IMR-90 (cell line): ENCODE measurements around the gene PILRA. TPM values are rescaled to one million over a fixed set of nuclear protein-coding genes. Genes with fewer than 3 reads are reported as not detected.
"Not testable (repeated sequence)": the region's sequence is repeated elsewhere in the genome, so short reads cannot be mapped to it uniquely, and the experiment has no call there.

ENCODE experiments used
- ATAC-seq: fragments of 200-7000 bp; cut with Tn5 transposase; 2 replicates; pipeline ENCODE4 v1.9.1; 2020; ENCODE audit warnings: low read depth, mild to moderate bottlenecking, moderate library complexity
- BruUV-seq: library from RNA; stranded (reverse); fragments of 400-500 nt; replicated peaks from 2 replicates; lab custom pipeline; 2021; lab: Mats Ljungman, UMichigan
- CTCF ChIA-PET: fragments of 300-600 bp; formaldehyde crosslinking; extraction: SDS; loops from one replicate; lab custom pipeline; 2021; ENCODE audit warnings: antibody characterized with exemption; lab: Yijun Ruan, JAX
- POLR2A ChIA-PET: fragments of 300-600 bp; sonication (Branson Sonifier 250); formaldehyde crosslinking; loops from one replicate; lab custom pipeline; 2022; ENCODE audit warnings: antibody characterized with exemption; ENCODE audit not compliant: unreplicated experiment; lab: Charles Lee
- DNase-seq: peaks from one replicate; pipeline ENCODE4 v3.0.0; 2013
- H2AFZ ChIP-seq: replicated peaks from 2 replicates; pipeline ENCODE3; 2013; ENCODE audit warnings: low read length, mild to moderate bottlenecking; ENCODE audit not compliant: poor library complexity
- H2AK5ac ChIP-seq: 2 replicates; pipeline ENCODE4 v1.6.1; 2013; ENCODE audit warnings: low read depth, low read length, inconsistent platforms
- H2AK9ac ChIP-seq: replicated peaks from 2 replicates; pipeline ENCODE3; 2013; ENCODE audit warnings: mild to moderate bottlenecking, low read depth, low read length, moderate library complexity; ENCODE audit not compliant: poor library complexity
- H2BK120ac ChIP-seq: 2 replicates; pipeline ENCODE4 v1.6.1; 2013; ENCODE audit warnings: low read depth, low read length, inconsistent platforms
- H2BK15ac ChIP-seq: 3 replicates; pipeline ENCODE4 v1.6.1; 2013; ENCODE audit warnings: low read depth, low read length, inconsistent platforms
- H2BK20ac ChIP-seq: 2 replicates; pipeline ENCODE4 v1.6.1; 2013; ENCODE audit warnings: low read depth, mild to moderate bottlenecking, inconsistent platforms, low read length, moderate library complexity
- H2BK5ac ChIP-seq: 2 replicates; pipeline ENCODE4 v1.6.1; 2013; ENCODE audit warnings: mild to moderate bottlenecking, low read depth, low read length, inconsistent platforms; ENCODE audit not compliant: poor library complexity, severe bottlenecking
- H3K14ac ChIP-seq: replicated peaks from 2 replicates; pipeline ENCODE4 v1.6.1; 2013; ENCODE audit warnings: low read depth, low read length, inconsistent platforms
- H3K18ac ChIP-seq: 2 replicates; pipeline ENCODE4 v1.6.1; 2013; ENCODE audit warnings: low read depth, low read length, control low read depth
- H3K23ac ChIP-seq: 2 replicates; pipeline ENCODE4 v1.6.1; 2013; ENCODE audit warnings: low read depth, low read length, inconsistent platforms
- H3K27ac ChIP-seq: 2 replicates; pipeline ENCODE4 v1.5.1; 2013; ENCODE audit warnings: mild to moderate bottlenecking, control low read depth, low read length; ENCODE audit not compliant: insufficient read depth
- H3K27me3 ChIP-seq: 2 replicates; pipeline ENCODE4 v1.6.1; 2013; ENCODE audit warnings: low read length; ENCODE audit not compliant: control insufficient read depth, insufficient read depth
- H3K36me3 ChIP-seq: 2 replicates; pipeline ENCODE4 v1.6.1; 2013; ENCODE audit warnings: low read length, mixed read lengths; ENCODE audit not compliant: control insufficient read depth, insufficient read depth
- H3K4ac ChIP-seq: 2 replicates; pipeline ENCODE4 v1.6.1; 2013; ENCODE audit warnings: low read depth, low read length, inconsistent platforms
- H3K4me1 ChIP-seq: 2 replicates; pipeline ENCODE4 v1.6.1; 2013; ENCODE audit warnings: low read length, mixed read lengths; ENCODE audit not compliant: control insufficient read depth, insufficient read depth
- H3K4me2 ChIP-seq: 2 replicates; pipeline ENCODE4 v1.6.1; 2013; ENCODE audit warnings: low read depth, mild to moderate bottlenecking, control low read depth, low read length, moderate library complexity
- H3K4me3 ChIP-seq: 2 replicates; pipeline ENCODE4 v1.5.1; 2013; ENCODE audit warnings: low read depth, mild to moderate bottlenecking, control low read depth, low read length, moderate library complexity; ENCODE audit not compliant: insufficient read depth
- H3K56ac ChIP-seq: 2 replicates; pipeline ENCODE4 v1.6.1; 2013; ENCODE audit warnings: low read length, inconsistent platforms; ENCODE audit not compliant: insufficient read depth; ENCODE audit errors: extremely low read depth
- H3K79me1 ChIP-seq, 2 experiments: 2 replicates each; pipeline ENCODE4 v1.6.1; 2013; ENCODE audit warnings: low read length in 2 of 2, inconsistent platforms in 1 of 2, low read depth in 1 of 2
- H3K9ac ChIP-seq: 2 replicates; pipeline ENCODE4 v1.6.1; 2013; ENCODE audit warnings: low read depth, low read length, control low read depth
- H3K9me1 ChIP-seq: 2 replicates; pipeline ENCODE4 v1.6.1; 2013; ENCODE audit warnings: low read length, inconsistent platforms; ENCODE audit not compliant: insufficient read depth
- H3K9me3 ChIP-seq: 2 replicates; pipeline ENCODE4 v1.6.1; 2013; ENCODE audit warnings: low read length; ENCODE audit not compliant: control insufficient read depth, insufficient read depth
- H4K20me1 ChIP-seq: 2 replicates; pipeline ENCODE4 v1.6.1; 2013; ENCODE audit warnings: low read length, inconsistent platforms; ENCODE audit not compliant: insufficient read depth
- H4K5ac ChIP-seq: 2 replicates; pipeline ENCODE4 v1.6.1; 2013; ENCODE audit warnings: mild to moderate bottlenecking, low read depth, low read length, control low read depth
- H4K8ac ChIP-seq, 2 experiments: 2 replicates each; pipeline ENCODE4 v1.6.1; 2013; ENCODE audit warnings: low read depth in 2 of 2, low read length in 2 of 2, control low read depth in 1 of 2, inconsistent platforms in 1 of 2
- H4K91ac ChIP-seq: 2 replicates; pipeline ENCODE4 v1.6.1; 2013; ENCODE audit warnings: low read depth, low read length, inconsistent platforms; ENCODE audit not compliant: insufficient read depth
- WGBS, 2 experiments: methylation state at CpG; one replicate each; pipeline versions ENCODE4 v1.1.5 to v1.1.7; 2013; ENCODE audit warnings: missing lambda C conversion rate in 2 of 2; ENCODE audit not compliant: insufficient read length in 1 of 2; ENCODE audit errors: extremely low coverage in 2 of 2; 5-methylcytosine and 5-hydroxymethylcytosine counted together
- dilution Hi-C: fragments of 300-500 bp; cut with HindIII; formaldehyde crosslinking; loops from one replicate; pipeline ENCODE4 v1.14.3; 2018; ENCODE audit warnings: low sequenced_read_pairs; ENCODE audit not compliant: unreplicated experiment
- in situ Hi-C: fragments of 300-500 bp; cut with MboI; formaldehyde crosslinking; loops from 3 replicates; pipeline ENCODE4 v1.14.3; 2019; ENCODE audit warnings: low sequenced_read_pairs, inconsistent platforms, mixed read lengths
- intact Hi-C: fragments of 100-400 bp; cut with micrococcal nuclease; formaldehyde crosslinking; loops from 2 replicates; pipeline ENCODE4 v1.10.0; 2022
- polyA plus RNA-seq, 3 experiments: library from polyadenylated mRNA; depleted of rRNA; stranded (reverse); fragments of >200 nt; gene quantifications; 2 replicates each; pipeline ENCODE4 v1.2.3, GENCODE V29; 2012; ENCODE audit warnings: low replicate concordance in 1 of 3
- total RNA-seq: library from RNA; depleted of rRNA; stranded (reverse); fragments of >200 nt; gene quantifications from 2 replicates; pipeline ENCODE4 v1.2.3, GENCODE V29; 2012

PILRA gene
- total and polyA plus RNA-seq, 2 of the 4 experiments (the other 2 are of a cell fraction) = 0.56 TPM; not detected in 1

- in situ Hi-C loops = loop anchor here (25.0 kb wide), 1 partner anchor 674 kb away; no protein-coding TSS in a partner anchor
- H3K56ac ChIP-seq, intact Hi-C loops, DNase-seq, H4K20me1 ChIP-seq, H3K18ac ChIP-seq, H3K14ac ChIP-seq, H3K27me3 ChIP-seq, H3K4me2 ChIP-seq, H2AFZ ChIP-seq, H2AK9ac ChIP-seq, BruUV-seq, ATAC-seq, H3K4me3 ChIP-seq, H3K23ac ChIP-seq, H3K9me3 ChIP-seq, POLR2A ChIA-PET, dilution Hi-C loops, H3K9ac ChIP-seq: not testable (repeated sequence)
- Histone ChIP-seq H4K5ac (peak overlapping the region; percentile 68), H3K9me1 (peaks cover 16% of the 10 kb centered on the region), H2BK15ac (peak overlapping the region; percentile 83; the same call in 2 of the 3 replicates), H3K4me1 (peaks cover 10% of the 10 kb centered on the region), H2BK5ac (peak overlapping the region; percentile 94), H4K8ac (peak overlapping the region; percentile 34 to 84; a peak in 3 of 4 replicates), H3K36me3 (peaks cover 11% of the 10 kb centered on the region), H3K27ac (peak overlapping the region; percentile 54), H2BK20ac (peak overlapping the region; percentile 65; the same call in 1 of the 2 replicates), H3K79me1 (peaks cover 13 to 31% of the 10 kb centered on the region in 2 experiments), H2BK120ac (peak overlapping the region; percentile 83), H4K91ac (peak overlapping the region; percentile 97), H3K4ac (peak overlapping the region; percentile 91; the same call in 1 of the 2 replicates), H2AK5ac (peak overlapping the region; percentile 78; the same call in 1 of the 2 replicates)
- WGBS, 2 experiments = no CpG with 5 or more reads among the region's 8 CpGs
- CTCF ChIA-PET = interaction anchor here (0.6 kb wide), 1 partner anchor 13 kb away, joined by 3 read pairs; no protein-coding TSS in a partner anchor
Observed at GRCh38 chr7:100438731-100439130, 65.4 kb downstream of the PILRA start.

- H3K36me3 ChIP-seq, H3K27me3 ChIP-seq, H2AFZ ChIP-seq, H3K23ac ChIP-seq, DNase-seq, BruUV-seq, H4K20me1 ChIP-seq, H2AK9ac ChIP-seq, dilution Hi-C loops, POLR2A ChIA-PET, ATAC-seq, H3K4me3 ChIP-seq, H3K9me3 ChIP-seq, intact Hi-C loops: not testable (repeated sequence)
- H3K56ac ChIP-seq = peak overlapping the region; percentile 30; the same call in 1 of the 2 replicates
- H4K91ac ChIP-seq = peak overlapping the region; percentile 97
- peak overlapping the region; percentile 65 for H2BK20ac ChIP-seq
- 0 out of 2 replicates have a peak overlapping the region, but pooled peaks have one; percentile 2 for H3K4me2 ChIP-seq
- peak overlapping the region; percentile 0; the same call in 1 of the 2 replicates for H3K9ac ChIP-seq
- H3K79me1 ChIP-seq = peaks cover 8 to 26% of the 10 kb centered on the region in 2 experiments; a peak in 3 of 4 replicates
- peak overlapping the region; percentile 59 for H3K18ac ChIP-seq
- peaks cover 12% of the 10 kb centered on the region for H3K4me1 ChIP-seq
- peak overlapping the region; percentile 34 to 84; a peak in 3 of 4 replicates for H4K8ac ChIP-seq
- peak overlapping the region; percentile 83; the same call in 2 of the 3 replicates for H2BK15ac ChIP-seq
- H3K27ac ChIP-seq = peak overlapping the region; percentile 54
- peak overlapping the region; percentile 68 for H4K5ac ChIP-seq
- H3K4ac ChIP-seq = peak overlapping the region; percentile 91
- H2AK5ac ChIP-seq = peak overlapping the region; percentile 85
- H3K9me1 ChIP-seq = peaks cover 14% of the 10 kb centered on the region
- in situ Hi-C loops = loop anchor here (25.0 kb wide), 1 partner anchor 673 kb away; no protein-coding TSS in a partner anchor
- H2BK5ac ChIP-seq = peak overlapping the region; percentile 94
- H3K14ac ChIP-seq = 0 out of 2 replicates have a peak overlapping the region, but pooled peaks have one; percentile 16
- 84% methylated on average over 3 of the region's 7 CpGs; no CpG with 5 or more reads in 1 of the 2 experiments for WGBS, 2 experiments
- CTCF ChIA-PET = interaction anchor here (0.6 to 1.1 kb wide), 3 partner anchors 10 to 13 kb away, joined by 3 to 4 read pairs (median 3); partner anchors contain the start of gene ZCWPW1
- H2BK120ac ChIP-seq = peak overlapping the region; percentile 83
Observed at GRCh38 chr7:100439244-100439643, 66.0 kb downstream of the PILRA start.
